B cell (primary cell): ENCODE measurements around the gene CCDC88C. TPM values are rescaled to one million over a fixed set of nuclear protein-coding genes. Genes with fewer than 3 reads are reported as not detected.

Experiments used
- ATAC-seq: fragments of 200-7000 bp; cut with Tn5 transposase; one replicate; pipeline ENCODE4 v1.10.0; 2021; ENCODE audit warnings: low read depth, mild to moderate bottlenecking, moderate number of reproducible peaks, moderate library complexity
- CTCF ChIA-PET: fragments of 350-600 bp; sonication (Branson Sonifier 250); formaldehyde crosslinking; loops from one replicate; lab custom pipeline; 2021; ENCODE audit warnings: antibody characterized with exemption, inconsistent platforms; lab: Charles Lee
- POLR2A ChIA-PET: fragments of 350-600 bp; sonication (Branson Sonifier 250); formaldehyde crosslinking; loops from one replicate; lab custom pipeline; 2021; ENCODE audit warnings: antibody characterized with exemption; lab: Charles Lee
- DNase-seq: peaks from one replicate; pipeline ENCODE4 v3.0.0; 2013
- H2AFZ ChIP-seq: 2 replicates; pipeline ENCODE4 v1.6.1; 2012; ENCODE audit warnings: mild to moderate bottlenecking, low read depth, low read length; ENCODE audit not compliant: insufficient read depth, poor library complexity, severe bottlenecking
- H3K27ac ChIP-seq, 2 donors: 1 replicate in 1 of 2; 2 replicates in 1 of 2; pipeline ENCODE4 v1.5.1; 2012 to 2013; ENCODE audit warnings: low read length in 2 of 2, mild to moderate bottlenecking in 2 of 2, moderate library complexity in 1 of 2
- H3K27me3 ChIP-seq, 4 experiments: fragments of 200-600 bp in 1 of 4; sonication (generic) in 1 of 4; replicated peaks in 1 of 4; 1 replicate in 2 of 4; 2 replicates in 2 of 4; pipeline versions ENCODE4 v1.6.1 to v1.7.0; 2013 to 2016; ENCODE audit warnings: low read length in 3 of 4, mild to moderate bottlenecking in 2 of 4, mixed read lengths in 1 of 4, moderate library complexity in 1 of 4; ENCODE audit not compliant: insufficient read depth in 4 of 4, control insufficient read depth in 3 of 4; ENCODE audit errors: control extremely low read depth in 1 of 4
- H3K36me3 ChIP-seq, 2 experiments: replicated peaks in 1 of 2; 1 replicate in 1 of 2; 2 replicates in 1 of 2; pipeline versions ENCODE4 v1.6.1 to v1.7.1; 2013; ENCODE audit warnings: low read length in 1 of 2; ENCODE audit not compliant: insufficient read depth in 2 of 2, control insufficient read depth in 1 of 2; ENCODE audit errors: control extremely low read depth in 1 of 2, extremely low read depth in 1 of 2
- H3K4me1 ChIP-seq, 2 donors: fragments of 200-600 bp in 1 of 2; sonication (generic) in 1 of 2; 1 replicate in 1 of 2; 2 replicates in 1 of 2; pipeline versions ENCODE4 v1.5.1 to v1.6.1; 2013 to 2017; ENCODE audit warnings: low read length in 2 of 2; ENCODE audit not compliant: control insufficient read depth in 2 of 2, insufficient read depth in 2 of 2
- H3K4me2 ChIP-seq: replicated peaks from 2 replicates; pipeline ENCODE3; 2012; ENCODE audit warnings: mild to moderate bottlenecking, low read depth, low read length; ENCODE audit not compliant: poor library complexity, severe bottlenecking
- H3K4me3 ChIP-seq, 5 experiments: fragments of 200-600 bp in 1 of 5; sonication (generic) in 1 of 5; 1 replicate in 3 of 5; 2 replicates in 2 of 5; pipeline versions ENCODE4 v1.5.1 to v1.7.0; 2011 to 2016; ENCODE audit warnings: low read length in 4 of 5, mild to moderate bottlenecking in 4 of 5, low read depth in 2 of 5, control low read depth in 1 of 5, moderate library complexity in 1 of 5; ENCODE audit not compliant: insufficient read depth in 1 of 5; ENCODE audit errors: control extremely low read depth in 1 of 5, extremely low read depth in 1 of 5
- H3K79me2 ChIP-seq: fragments of 200-600 bp; sonication (generic); one replicate; pipeline ENCODE4 v1.6.0; 2016; ENCODE audit warnings: low read length; ENCODE audit not compliant: control insufficient read depth, insufficient read depth
- H3K9ac ChIP-seq: fragments of 200-600 bp; sonication (generic); 2 replicates; pipeline ENCODE4 v1.6.1; 2017; ENCODE audit warnings: mild to moderate bottlenecking, low read length, moderate library complexity
- H3K9me3 ChIP-seq, 3 donors: one replicate each; pipeline versions ENCODE4 v1.6.1 to v1.7.1; 2013; ENCODE audit warnings: low read length in 2 of 3; ENCODE audit not compliant: control insufficient read depth in 2 of 3, insufficient read depth in 1 of 3; ENCODE audit errors: control extremely low read depth in 1 of 3
- H4K20me1 ChIP-seq: 2 replicates; pipeline ENCODE4 v1.6.0; 2012; ENCODE audit warnings: mild to moderate bottlenecking, low read length; ENCODE audit not compliant: insufficient read depth, control insufficient read depth, poor library complexity, severe bottlenecking
- H3K27ac Mint-ChIP-seq: one replicate; pipeline ENCODE4 v1.8.0; 2021; ENCODE audit warnings: mixed read lengths
- H3K27me3 Mint-ChIP-seq: one replicate; pipeline ENCODE4 v1.8.0; 2021; ENCODE audit warnings: mixed read lengths
- H3K4me1 Mint-ChIP-seq: one replicate; pipeline ENCODE4 v1.8.0; 2021; ENCODE audit warnings: mixed read lengths
- H3K4me3 Mint-ChIP-seq: one replicate; pipeline ENCODE4 v1.8.0; 2021; ENCODE audit warnings: mixed read lengths
- H3K9me3 Mint-ChIP-seq: one replicate; pipeline ENCODE4 v1.8.0; 2022; ENCODE audit warnings: mixed read lengths; ENCODE audit not compliant: insufficient read depth
- EZH2 ChIP-seq: IDR thresholded peaks from 2 replicates; pipeline ENCODE4 v1.6.1; 2012; ENCODE audit warnings: borderline replicate concordance, low read depth, mild to moderate bottlenecking, moderate library complexity, low read length; ENCODE audit not compliant: insufficient read depth, poor library complexity, severe bottlenecking
- WGBS: methylation state at CpG from one replicate; pipeline ENCODE4 v1.1.5; 2013; ENCODE audit warnings: missing lambda C conversion rate; ENCODE audit not compliant: insufficient coverage; 5-methylcytosine and 5-hydroxymethylcytosine counted together
- intact Hi-C: fragments of 100-400 bp; cut with micrococcal nuclease; formaldehyde crosslinking; loops from one replicate; pipeline ENCODE4 v1.10.0; 2022
- polyA plus RNA-seq: library from polyadenylated mRNA; depleted of rRNA; stranded (reverse); fragments of >200 nt; gene quantifications from 2 replicates; pipeline ENCODE4 v1.2.3, GENCODE V29; 2012
- total RNA-seq, 2 donors: library from RNA; stranded (reverse); fragments of 120-200 nt in 1 of 2; gene quantifications; 1 replicate in 1 of 2; 2 replicates in 1 of 2; pipeline versions ENCODE4 v1.2.3 to v1.2.4, GENCODE V29; 2013 to 2022
- TF ChIP-seq, protein P1 (sequence below): fragments of 200-600 bp; IDR thresholded peaks from one replicate; pipeline ENCODE4 v1.8.0; 2022; ENCODE audit warnings: antibody characterized with exemption, mild to moderate bottlenecking

CCDC88C gene
- total and polyA plus RNA-seq, 2 donors (not counting 1 experiment from before 2014, with no cell fraction given), result 98.7 to 181 TPM

DNA sequence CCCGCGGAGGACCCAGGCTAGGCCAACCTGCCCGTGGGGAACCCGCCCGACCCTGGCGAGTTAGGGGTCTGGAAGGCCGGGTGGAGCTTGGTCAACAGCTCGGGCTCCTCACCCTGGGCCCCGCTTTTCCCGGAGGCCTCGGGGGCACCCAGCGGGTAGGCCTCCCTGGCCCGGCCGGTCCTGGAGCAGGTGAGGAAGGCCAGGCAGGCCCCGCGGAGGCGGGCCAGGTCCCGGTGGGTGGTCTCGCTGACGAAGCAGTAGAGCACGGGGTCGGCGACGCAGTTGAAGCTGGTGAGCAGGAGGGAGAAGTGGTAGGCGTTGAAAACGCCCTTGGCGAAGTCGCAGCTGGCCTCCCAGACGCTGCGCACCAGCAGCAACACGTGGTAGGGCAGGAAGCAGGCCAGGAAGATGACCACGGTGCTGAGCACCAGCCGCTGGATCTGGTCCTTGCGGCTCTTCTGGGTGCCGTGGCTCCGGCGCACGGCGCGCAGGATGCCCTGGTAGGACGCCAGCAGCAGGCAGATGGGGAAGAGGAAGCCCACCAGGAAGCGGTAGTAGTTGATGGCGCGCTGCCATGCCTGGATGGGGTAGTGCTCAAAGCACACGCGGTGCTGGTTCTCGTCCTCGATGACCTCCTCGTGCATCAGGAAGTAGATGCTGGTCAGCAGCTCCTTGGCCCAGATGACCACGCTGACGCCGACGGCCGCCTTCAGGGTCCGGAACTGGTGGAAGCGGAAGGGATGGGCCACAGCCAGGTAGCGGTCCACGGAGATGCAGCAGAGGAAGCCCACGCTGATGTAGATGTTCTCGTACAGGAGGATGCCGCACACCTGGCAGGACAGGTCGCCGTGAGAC, 183.5 kb downstream of the CCDC88C start:
- no peak overlapping the region for H3K4me3 ChIP-seq
- H3K27ac Mint-ChIP-seq, result no peak overlapping the region
- ATAC-seq, result no peak
- ChIA-PET CTCF (interaction anchor here (1.4 kb wide), 1 partner anchor 193 kb away, joined by 4 read pairs; no protein-coding TSS in a partner anchor), POLR2A (interaction anchor here (1.0 kb wide), 1 partner anchor 27 kb away, joined by 3 read pairs; no protein-coding TSS in a partner anchor)
- H3K4me1 ChIP-seq, result peaks cover 43 to 51% of the 10 kb centered on the region in 2 donors
- 96% methylated on average over 63 of the region's 63 CpGs for WGBS
- no peak overlapping the region for H2AFZ ChIP-seq
- intact Hi-C loops, result no loop called here
- peaks cover 5% of the 10 kb centered on the region for H3K79me2 ChIP-seq
- H3K4me2 ChIP-seq, result no peak overlapping the region
- H3K4me1 Mint-ChIP-seq, result peaks cover 43% of the 10 kb centered on the region
- peaks cover 0 to 2% of the 10 kb centered on the region in 2 experiments for H3K36me3 ChIP-seq
- H3K9me3 Mint-ChIP-seq, result no peaks in the 10 kb centered on the region
- DNase-seq, result no peak
- H3K27me3 ChIP-seq, result no peaks in the 10 kb centered on the region
- TF ChIP-seq EZH2, result no peak
- TF ChIP-seq, protein P1, sequence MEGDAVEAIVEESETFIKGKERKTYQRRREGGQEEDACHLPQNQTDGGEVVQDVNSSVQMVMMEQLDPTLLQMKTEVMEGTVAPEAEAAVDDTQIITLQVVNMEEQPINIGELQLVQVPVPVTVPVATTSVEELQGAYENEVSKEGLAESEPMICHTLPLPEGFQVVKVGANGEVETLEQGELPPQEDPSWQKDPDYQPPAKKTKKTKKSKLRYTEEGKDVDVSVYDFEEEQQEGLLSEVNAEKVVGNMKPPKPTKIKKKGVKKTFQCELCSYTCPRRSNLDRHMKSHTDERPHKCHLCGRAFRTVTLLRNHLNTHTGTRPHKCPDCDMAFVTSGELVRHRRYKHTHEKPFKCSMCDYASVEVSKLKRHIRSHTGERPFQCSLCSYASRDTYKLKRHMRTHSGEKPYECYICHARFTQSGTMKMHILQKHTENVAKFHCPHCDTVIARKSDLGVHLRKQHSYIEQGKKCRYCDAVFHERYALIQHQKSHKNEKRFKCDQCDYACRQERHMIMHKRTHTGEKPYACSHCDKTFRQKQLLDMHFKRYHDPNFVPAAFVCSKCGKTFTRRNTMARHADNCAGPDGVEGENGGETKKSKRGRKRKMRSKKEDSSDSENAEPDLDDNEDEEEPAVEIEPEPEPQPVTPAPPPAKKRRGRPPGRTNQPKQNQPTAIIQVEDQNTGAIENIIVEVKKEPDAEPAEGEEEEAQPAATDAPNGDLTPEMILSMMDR, result no peak
- H3K27me3 Mint-ChIP-seq, result no peaks in the 10 kb centered on the region
- no peaks in the 10 kb centered on the region for H4K20me1 ChIP-seq
- no peak overlapping the region for H3K9ac ChIP-seq
- H3K9me3 ChIP-seq, result peaks cover 0 to 6% (median 4%) of the 10 kb centered on the region in 3 donors
- no peak overlapping the region for H3K27ac ChIP-seq
- H3K4me3 Mint-ChIP-seq, result no peak overlapping the region

DNA sequence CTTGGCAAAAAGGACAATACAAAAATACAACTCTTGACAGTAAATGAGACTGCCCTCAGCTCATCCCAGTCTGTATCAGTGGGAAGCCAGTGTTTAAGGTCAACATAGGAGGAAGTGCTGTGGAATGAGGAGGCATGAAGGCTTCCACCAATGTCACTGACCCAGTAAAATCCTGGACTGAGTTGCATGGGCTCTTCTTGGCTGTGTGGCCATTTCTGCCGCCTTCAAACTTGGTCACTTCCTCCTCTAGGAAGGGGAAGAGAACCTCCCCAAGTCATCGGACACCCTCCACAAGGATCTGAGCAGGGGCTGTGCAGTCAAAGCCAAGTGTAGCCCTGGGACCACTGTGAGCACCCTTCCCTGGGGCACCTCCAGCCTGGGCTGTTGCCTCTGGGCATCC, 185.0 kb downstream of the CCDC88C start:
- Histone ChIP-seq H3K4me1 (peaks cover 54 to 57% of the 10 kb centered on the region in 2 donors), H3K79me2 (peaks cover 5% of the 10 kb centered on the region), H3K4me3 (no peak overlapping the region), H3K36me3 (peaks cover 0 to 2% of the 10 kb centered on the region in 2 experiments), H3K9ac (no peak overlapping the region), H3K27ac (no peak overlapping the region), H2AFZ (no peak overlapping the region), H4K20me1 (no peaks in the 10 kb centered on the region), H3K9me3 (peaks cover 0 to 6% (median 4%) of the 10 kb centered on the region in 3 donors), H3K4me2 (no peak overlapping the region), H3K27me3 (no peaks in the 10 kb centered on the region)
- ChIA-PET CTCF (no interaction called here), POLR2A (no interaction called here)
- Mint-ChIP-seq H3K27me3 (no peaks in the 10 kb centered on the region), H3K27ac (no peak overlapping the region), H3K4me3 (no peak overlapping the region), H3K4me1 (peaks cover 52% of the 10 kb centered on the region), H3K9me3 (no peaks in the 10 kb centered on the region)
- intact Hi-C loops, result no loop called here
- 100% methylated on average over 2 of the region's 2 CpGs for WGBS
- ATAC-seq (no peak), DNase-seq (no peak)
- TF ChIP-seq, protein P1, result no peak
- no peak for TF ChIP-seq EZH2
